ENCODE measurements around the gene ISM2. TPM values are rescaled to one million over a fixed set of nuclear protein-coding genes. Genes with fewer than 3 reads are reported as not detected.

ISM2 gene
- polyA plus RNA-seq, 5 donors: not detected

- no peak for DNase-seq
Measured at GRCh38 chr14:77469067-77469505, 29.5 kb downstream of the ISM2 start.

GRCh38 chr14:77467801-77468200 is 30.8 kb downstream of the ISM2 start:
- no peak for DNase-seq

- peak; percentile 11 to 22 for DNase-seq
Measured at GRCh38 chr14:77459072-77459723, 39.4 kb downstream of the ISM2 start.

- no peak for DNase-seq
Measured at GRCh38 chr14:77458249-77458950, 40.2 kb downstream of the ISM2 start.

GRCh38 chr14:77457522-77458248 is 40.9 kb downstream of the ISM2 start, which contains the start of the genes AHSA1 and VIPAS39:
Gene AHSA1, plus strand, starts transcription at chr14:77458093. Its CDS starts 97 bp downstream, at chr14:77458190.
Gene VIPAS39, minus strand, starts transcription at chr14:77457601. Its CDS starts 3,499 bp downstream, at chr14:77454102.
- peak; percentile 97 to 98 for DNase-seq

GRCh38 chr14:77457115-77457521 is 41.5 kb downstream of the ISM2 start:
- no peak for DNase-seq

GRCh38 chr14:77455966-77456640 is 42.5 kb downstream of the ISM2 start:
- no peak for DNase-seq

GRCh38 chr14:77442196-77442595 is 56.4 kb downstream of the ISM2 start:
- DNase-seq: no peak

- DNase-seq: no peak
Measured at GRCh38 chr14:77439861-77440260, 58.8 kb downstream of the ISM2 start.

- DNase-seq: no peak
Measured at GRCh38 chr14:77438596-77438995, 60.0 kb downstream of the ISM2 start.

GRCh38 chr14:77436042-77436441 is 62.6 kb downstream of the ISM2 start:
- DNase-seq: no peak

GRCh38 chr14:77426396-77426795 is 72.2 kb downstream of the ISM2 start:
- no peak for DNase-seq

GRCh38 chr14:77424862-77425261 is 73.8 kb downstream of the ISM2 start:
- DNase-seq: no peak

Other genes starting within 250 kb of the ISM2 start
- not detected for gene NGB, start 227.6 kb downstream of the ISM2 start, polyA plus RNA-seq (ENCODE audit: insufficient read depth in 1 of 5, insufficient read length in 5 of 5, low replicate concordance in 1 of 5)
- gene POMT2, start 177.9 kb downstream of the ISM2 start, polyA plus RNA-seq (ENCODE audit: insufficient read depth in 1 of 5, insufficient read length in 5 of 5, low replicate concordance in 1 of 5): 10 to 100 TPM; 24.0 to 32.2 (median 31.0) TPM
- 10 to 100 TPM; 18.4 to 25.0 (median 20.4) TPM for gene GSTZ1, start 177.8 kb downstream of the ISM2 start, polyA plus RNA-seq (ENCODE audit: insufficient read depth in 1 of 5, insufficient read length in 5 of 5, low replicate concordance in 1 of 5)
- 10 to 100 TPM; 13.4 to 19.9 (median 16.3) TPM for gene TMED8, start 121.7 kb downstream of the ISM2 start, polyA plus RNA-seq (ENCODE audit: insufficient read depth in 1 of 5, insufficient read length in 5 of 5, low replicate concordance in 1 of 5)
- gene SAMD15, start 121.4 kb downstream of the ISM2 start, polyA plus RNA-seq (ENCODE audit: insufficient read depth in 1 of 5, insufficient read length in 5 of 5, low replicate concordance in 1 of 5): 1 to 10 TPM; 3.0 to 5.7 (median 3.5) TPM
- gene NOXRED1, start 75.3 kb downstream of the ISM2 start, polyA plus RNA-seq (ENCODE audit: insufficient read depth in 1 of 5, insufficient read length in 5 of 5, low replicate concordance in 1 of 5): 1 to 10 TPM; 1.5 to 3.0 (median 1.8) TPM
- 10 to 100 TPM; 25.8 to 38.9 (median 34.3) TPM for gene VIPAS39, start 41.2 kb downstream of the ISM2 start, polyA plus RNA-seq (ENCODE audit: insufficient read depth in 1 of 5, insufficient read length in 5 of 5, low replicate concordance in 1 of 5)
- gene AHSA1, start 40.7 kb downstream of the ISM2 start, polyA plus RNA-seq (ENCODE audit: insufficient read depth in 1 of 5, insufficient read length in 5 of 5, low replicate concordance in 1 of 5): 100 to 1,000 TPM; 162 to 221 (median 174) TPM
- 10 to 100 TPM; 22.7 to 37.2 (median 34.9) TPM for gene SPTLC2, start 117.8 kb upstream of the ISM2 start, polyA plus RNA-seq (ENCODE audit: insufficient read depth in 1 of 5, insufficient read length in 5 of 5, low replicate concordance in 1 of 5)
- gene ALKBH1, start 209.2 kb upstream of the ISM2 start, polyA plus RNA-seq (ENCODE audit: insufficient read depth in 1 of 5, insufficient read length in 5 of 5, low replicate concordance in 1 of 5): 10 to 100 TPM; 13.1 to 18.2 (median 15.6) TPM
- gene SLIRP, start 209.3 kb upstream of the ISM2 start, polyA plus RNA-seq (ENCODE audit: insufficient read depth in 1 of 5, insufficient read length in 5 of 5, low replicate concordance in 1 of 5): 10 to 100 TPM; 68.1 to 78.6 (median 73.7) TPM